NCI-H460 (cell line): ENCODE data around the gene C12orf56. TPM values are rescaled to one million over a fixed set of nuclear protein-coding genes. Genes with fewer than 3 reads are reported as not detected.
"Not testable (repeated sequence)": the region's sequence is repeated elsewhere in the genome, so short reads cannot be mapped to it uniquely, and the experiment has no call there.

Source experiments
- DNase-seq: peaks from one replicate; pipeline ENCODE4 v3.0.0-alpha.2; 2016; ENCODE audit warnings: low read depth; ENCODE audit errors: extremely low read depth
- total RNA-seq: library from RNA; depleted of rRNA; stranded (reverse); fragments of >200 nt; shearing (Covaris generic); gene quantifications from 2 replicates; pipeline ENCODE4 v1.2.3, GENCODE V29; 2014

C12orf56 gene
- total RNA-seq, 1 experiment from 2014 or later, result 0.40 TPM

GRCh38 chr12:64387197-64387816 lies 3.3 kb downstream of the C12orf56 start:
- no peak for DNase-seq

DNA sequence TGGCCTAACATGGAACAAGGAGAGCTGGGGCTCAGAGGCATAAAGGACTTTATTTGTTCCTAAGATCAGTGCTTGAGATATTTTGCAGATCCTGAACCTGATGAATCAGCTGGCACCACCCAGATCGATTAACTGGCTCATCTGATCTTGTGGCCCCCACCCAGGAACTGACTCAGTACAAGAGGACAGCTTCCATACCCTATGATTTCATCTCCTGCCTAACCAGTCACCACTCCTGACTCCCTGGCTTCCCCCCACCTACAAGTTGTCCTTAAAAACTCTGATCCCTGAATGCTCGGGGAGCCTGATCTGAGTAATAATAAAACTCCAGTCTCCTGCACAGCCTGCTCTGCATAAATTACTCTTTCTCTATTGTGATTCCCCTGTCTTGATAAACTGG lies 5.1 kb downstream of the C12orf56 start:
- DNase-seq, result no peak

GRCh38 chr12:64385019-64385418 lies 5.5 kb downstream of the C12orf56 start:
- DNase-seq, result no peak

DNA sequence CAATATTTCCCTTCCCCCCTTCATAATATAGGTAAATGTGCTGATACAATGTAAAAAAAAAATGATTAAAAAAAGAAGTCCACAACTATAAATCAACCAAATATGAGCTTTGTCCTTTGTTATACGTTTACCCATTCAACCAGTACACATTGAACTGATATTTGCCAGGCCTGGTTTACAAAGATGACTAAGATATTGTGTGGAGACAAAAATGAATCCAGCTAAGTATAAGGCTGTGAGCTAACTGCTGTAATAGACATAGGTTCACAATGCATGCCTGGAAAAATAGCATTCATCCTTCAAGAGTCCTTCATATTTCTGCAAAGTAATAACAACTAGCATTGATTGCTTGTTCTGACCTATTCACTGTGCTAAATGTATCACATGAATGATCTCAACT lies 6.9 kb downstream of the C12orf56 start:
- DNase-seq, result no peak

GRCh38 chr12:64362721-64363305 lies 27.7 kb downstream of the C12orf56 start:
- DNase-seq, result no peak

- DNase-seq, result not testable (repeated sequence)
These were observed 29.4 kb downstream of the C12orf56 start for GRCh38 chr12:64361173-64361572.

GRCh38 chr12:64356209-64356608 lies 34.3 kb downstream of the C12orf56 start:
- DNase-seq, result not testable (repeated sequence)

DNA sequence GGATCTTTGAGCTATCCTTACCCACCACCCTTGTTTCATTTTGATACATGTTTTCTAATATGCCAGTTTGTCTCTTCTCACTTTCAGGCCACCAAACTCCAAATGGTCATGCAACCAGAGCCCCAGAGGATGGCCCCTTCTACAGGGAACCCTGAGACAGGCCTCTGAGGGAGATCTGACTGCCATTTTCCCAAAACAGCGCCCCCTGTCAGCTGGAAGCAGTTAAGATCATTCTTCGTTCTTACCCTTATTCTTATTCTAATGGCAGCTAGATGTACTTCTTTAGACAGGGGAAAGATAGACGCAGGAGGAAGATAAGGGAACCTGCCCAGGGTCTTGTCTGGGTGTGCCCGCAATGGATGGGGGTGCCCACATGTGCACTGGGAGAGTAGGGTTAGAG lies 38.4 kb downstream of the C12orf56 start:
- DNase-seq, result no peak

GRCh38 chr12:64351265-64351664 lies 39.3 kb downstream of the C12orf56 start:
- DNase-seq, result no peak

DNA sequence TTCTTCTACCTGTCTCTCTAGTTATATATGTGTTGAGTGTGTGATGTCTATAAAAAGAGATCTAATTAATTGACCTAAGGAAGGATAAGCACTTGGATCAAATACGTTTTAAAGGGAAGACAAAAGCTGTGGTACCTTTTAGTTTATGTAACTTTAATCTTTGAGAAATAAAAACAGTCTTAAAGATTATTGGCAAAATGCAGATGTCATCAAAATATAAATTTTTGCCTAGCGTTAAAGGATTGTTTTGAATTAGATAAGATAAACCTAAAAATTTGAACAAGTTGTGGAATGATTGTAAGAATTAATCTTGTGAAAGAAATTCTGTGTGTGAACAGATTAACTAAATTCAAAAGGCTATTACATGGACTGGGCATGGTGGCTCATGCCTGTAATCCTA lies 42.9 kb downstream of the C12orf56 start:
- DNase-seq, result no peak

GRCh38 chr12:64344631-64345030 lies 45.9 kb downstream of the C12orf56 start:
- not testable (repeated sequence) for DNase-seq

GRCh38 chr12:64340546-64340945 lies 50.0 kb downstream of the C12orf56 start:
- DNase-seq, result not testable (repeated sequence)

DNA sequence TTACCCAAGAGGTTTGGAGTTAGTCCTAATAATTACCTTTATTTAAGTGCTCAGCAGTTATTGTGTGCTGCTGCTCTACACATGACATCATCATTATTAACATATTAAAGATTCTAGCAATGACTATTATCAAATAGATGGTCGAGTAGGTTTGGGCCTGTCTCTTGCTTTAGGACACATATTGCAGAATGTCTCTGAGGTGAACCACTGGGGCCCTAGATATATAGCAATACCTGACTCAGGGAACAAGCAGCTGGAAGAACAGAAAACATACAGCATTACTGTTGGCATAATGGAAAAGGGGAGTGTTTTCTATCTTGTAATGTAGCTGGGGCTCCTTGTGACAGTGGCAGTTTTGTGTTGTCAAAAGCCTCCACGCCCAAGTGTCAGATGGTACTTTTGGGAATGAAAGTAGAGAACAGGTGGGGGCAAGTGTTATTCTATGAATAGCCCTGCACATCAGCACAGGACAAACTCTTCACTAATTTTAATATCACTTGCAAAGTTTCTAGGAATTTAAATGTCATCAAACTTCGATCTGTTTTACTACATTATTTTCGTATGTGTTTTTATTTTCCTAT lies 54.6 kb downstream of the C12orf56 start:
- DNase-seq, result no peak

DNA sequence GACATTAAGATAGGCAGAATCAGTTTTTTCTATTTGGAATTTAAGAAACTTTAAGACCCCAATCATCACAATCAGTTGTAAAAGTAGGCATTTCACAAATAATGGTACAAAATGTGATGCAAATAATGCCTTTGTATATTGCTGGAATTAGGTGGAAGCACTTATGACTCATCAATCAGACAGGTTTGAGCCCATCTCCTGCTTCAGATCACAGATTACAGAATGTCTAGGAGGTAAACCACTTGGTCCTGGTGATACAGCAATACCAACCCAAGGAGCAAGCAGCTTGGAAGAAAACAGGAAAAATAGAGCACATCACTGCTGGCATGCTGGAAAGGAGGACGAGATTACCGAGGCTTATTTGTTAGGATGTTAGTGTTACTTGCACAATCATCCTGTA lies 57.6 kb downstream of the C12orf56 start:
- no peak for DNase-seq

- DNase-seq, result no peak
These were observed 58.3 kb downstream of the C12orf56 start for GRCh38 chr12:64332296-64332695.

DNA sequence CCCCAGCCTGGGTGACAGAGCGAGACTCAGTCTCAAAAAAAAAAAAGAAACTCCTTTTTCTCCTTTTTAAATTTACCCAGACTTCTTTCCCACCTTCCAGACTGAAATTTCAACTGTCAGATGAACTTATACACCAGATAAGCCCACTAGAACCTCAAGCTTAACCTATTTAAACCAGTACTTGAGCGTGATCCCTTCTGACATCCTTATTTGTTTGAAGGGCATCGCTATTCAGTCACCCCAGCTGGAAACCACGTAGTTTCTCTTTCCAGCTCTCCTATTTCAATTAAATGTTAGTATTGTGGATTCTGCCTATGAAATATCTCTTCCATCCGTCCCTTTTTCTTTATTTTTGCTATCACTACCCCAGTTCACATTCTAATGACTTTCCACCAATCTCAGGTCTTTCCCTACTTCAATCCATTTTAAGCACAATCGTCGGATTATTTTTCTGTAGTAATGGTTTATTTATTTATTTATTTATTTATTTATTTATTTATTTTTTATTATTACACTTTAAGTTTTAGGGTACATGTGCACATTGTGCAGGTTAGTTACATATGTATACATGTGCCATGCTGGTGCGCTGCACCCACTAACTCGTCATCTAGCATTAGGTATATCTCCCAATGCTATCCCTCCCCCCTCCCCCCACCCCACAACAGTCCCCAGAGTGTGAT lies 61.4 kb downstream of the C12orf56 start:
- not testable (repeated sequence) for DNase-seq

DNA sequence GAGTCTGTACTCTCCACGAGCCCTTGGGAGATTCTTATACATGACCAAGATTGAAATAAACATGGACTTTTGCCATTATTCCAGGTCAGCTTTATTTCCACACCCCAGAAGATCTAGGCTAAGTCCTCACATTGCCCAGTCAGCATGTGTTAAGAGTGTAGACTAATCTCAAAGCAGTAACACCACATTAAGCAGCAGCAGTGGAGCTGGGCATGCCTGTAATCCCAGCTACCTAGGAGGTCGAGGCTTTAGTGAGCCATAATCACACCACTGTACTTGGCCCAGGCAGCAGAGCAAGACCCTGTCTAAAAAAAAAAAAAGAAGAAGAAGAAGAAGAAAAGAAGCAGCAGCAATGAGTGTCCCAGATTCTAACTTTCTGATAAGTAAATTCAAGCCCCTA lies 65.5 kb downstream of the C12orf56 start:
- no peak for DNase-seq

DNA sequence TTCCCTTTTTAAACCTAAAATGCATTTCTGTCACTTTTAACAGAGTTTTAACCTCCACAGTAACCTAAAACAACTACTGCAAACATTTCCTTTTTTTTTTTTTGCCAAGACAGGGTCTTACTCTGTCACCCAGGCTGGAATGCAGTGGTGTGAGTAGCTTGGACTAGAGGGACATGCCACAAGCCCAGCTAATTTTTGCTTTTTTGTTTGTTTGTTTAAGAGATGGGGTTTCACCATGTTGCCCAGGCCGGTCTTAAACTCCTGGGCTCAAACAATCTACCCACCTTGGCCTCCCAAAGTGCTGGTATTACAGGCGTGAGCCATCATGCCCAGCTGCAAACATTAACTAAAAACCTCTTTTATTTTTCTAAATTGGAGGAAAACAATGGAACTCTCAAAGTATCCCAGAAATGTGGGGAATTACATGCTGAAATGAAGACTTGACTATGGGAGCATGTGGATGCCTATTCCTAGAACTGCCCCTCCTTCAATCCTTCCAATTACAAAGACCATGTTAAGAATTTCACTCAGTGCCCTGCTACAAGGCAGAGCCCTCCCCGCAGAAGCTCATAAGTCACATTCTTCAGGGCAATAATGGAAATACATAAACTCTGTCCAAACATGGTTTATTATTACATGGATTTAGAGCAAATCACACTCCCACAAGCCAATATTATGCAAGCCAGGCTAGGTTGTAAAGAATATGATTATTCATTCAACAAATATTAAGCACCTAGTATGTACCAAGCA lies 66.9 kb downstream of the C12orf56 start:
- DNase-seq, result no peak

GRCh38 chr12:64323006-64323405 lies 67.6 kb downstream of the C12orf56 start:
- DNase-seq, result no peak

DNA sequence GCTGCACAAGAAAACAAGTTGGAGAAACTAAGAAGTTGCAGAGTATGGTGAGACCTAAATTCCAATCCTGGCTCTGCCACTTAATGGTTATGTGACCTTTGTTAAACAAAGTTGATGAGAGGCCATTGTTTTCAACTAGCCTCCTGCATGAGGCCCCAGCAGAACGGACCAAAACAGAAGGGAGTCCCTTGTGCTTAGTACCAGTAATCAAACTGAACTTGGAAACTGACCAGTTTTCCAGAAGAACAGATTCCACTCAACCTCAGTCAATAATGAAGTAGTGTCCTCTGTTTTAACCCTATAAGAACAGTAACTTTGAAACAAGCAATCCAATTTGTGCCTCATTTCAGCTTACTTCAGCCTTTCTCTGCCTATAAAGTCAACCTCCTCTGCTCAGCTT lies 69.9 kb downstream of the C12orf56 start:
- DNase-seq, result no peak
